HEK293 (cell line): ENCODE results near the gene GPT2.

ENCODE experiments used
- CTCF ChIA-PET: fragments of 350-600 bp; formaldehyde crosslinking; extraction: SDS; loops from one replicate; lab custom pipeline; 2021; ENCODE audit warnings: antibody characterized with exemption; lab: Yijun Ruan, JAX
- POLR2A ChIA-PET: fragments of 300-600 bp; formaldehyde crosslinking; extraction: SDS; loops from one replicate; lab custom pipeline; 2020; ENCODE audit warnings: antibody characterized with exemption, inconsistent platforms; lab: Yijun Ruan, JAX
- H3K27ac ChIP-seq: fragments of 200-500 bp; sonication (Bioruptor generic); 2 replicates; pipeline ENCODE4 v1.5.1; 2014; ENCODE audit warnings: low read depth, low read length, control low read depth, inconsistent platforms; ENCODE audit errors: extremely low read depth
- H3K36me3 ChIP-seq, 2 experiments: fragments of 200-500 bp in 1 of 2; sonication (Bioruptor generic) in 1 of 2; 1 replicate in 1 of 2; 2 replicates in 1 of 2; pipeline ENCODE4 v1.5.1; 2014 to 2017; ENCODE audit warnings: inconsistent platforms in 2 of 2, low read length in 2 of 2; ENCODE audit not compliant: control insufficient read depth in 2 of 2, insufficient read depth in 1 of 2
- H3K4me1 ChIP-seq: fragments of 200-500 bp; sonication (Bioruptor generic); 2 replicates; pipeline ENCODE4 v1.5.1; 2014; ENCODE audit warnings: mild to moderate bottlenecking, low read length, inconsistent platforms; ENCODE audit not compliant: control insufficient read depth, insufficient read depth
- H3K4me3 ChIP-seq: 2 replicates; pipeline ENCODE4 v1.5.1; 2011; ENCODE audit warnings: low read depth, mild to moderate bottlenecking, control low read depth, low read length, moderate library complexity
- H3K9me3 ChIP-seq: fragments of 200-500 bp; sonication (Bioruptor generic); 2 replicates; pipeline ENCODE4 v1.5.1; 2014; ENCODE audit warnings: low read depth, low read length, inconsistent platforms; ENCODE audit not compliant: control insufficient read depth, insufficient read depth
- SALL2 ChIP-seq: fragments of 450-650 bp; formaldehyde crosslinking; IDR thresholded peaks from 2 replicates; pipeline ENCODE4 v1.5.0; 2017; ENCODE audit warnings: missing biosample characterization, mild to moderate bottlenecking, missing genetic modification characterization, borderline replicate concordance
- SCRT1 ChIP-seq: fragments of 450-650 bp; formaldehyde crosslinking; IDR thresholded peaks from 2 replicates; pipeline ENCODE4 v1.5.1; 2016; ENCODE audit warnings: missing biosample characterization, missing genetic modification characterization, borderline replicate concordance
- ZBTB1 ChIP-seq: fragments of 450-650 bp; formaldehyde crosslinking; IDR thresholded peaks from 2 replicates; pipeline ENCODE4 v1.5.1; 2016; ENCODE audit warnings: missing biosample characterization, missing genetic modification characterization
- ZBTB7A ChIP-seq: fragments of 450-650 bp; formaldehyde crosslinking; IDR thresholded peaks from 2 replicates; pipeline ENCODE4 v1.5.1; 2016; ENCODE audit warnings: low read depth, missing biosample characterization, missing genetic modification characterization
- ZFP3 ChIP-seq: fragments of 450-650 bp; formaldehyde crosslinking; IDR thresholded peaks from 2 replicates; pipeline ENCODE4 v1.5.1; 2016; ENCODE audit warnings: low read depth, missing biosample characterization, missing genetic modification characterization
- ZNF114 ChIP-seq: fragments of 450-650 bp; formaldehyde crosslinking; IDR thresholded peaks from 2 replicates; pipeline ENCODE4 v1.5.0; 2017; ENCODE audit warnings: missing biosample characterization, missing genetic modification characterization
- ZNF146 ChIP-seq: fragments of 450-650 bp; formaldehyde crosslinking; IDR thresholded peaks from 2 replicates; pipeline ENCODE4 v1.5.1; 2016; ENCODE audit warnings: missing biosample characterization, missing genetic modification characterization
- ZNF449 ChIP-seq: fragments of 450-650 bp; formaldehyde crosslinking; IDR thresholded peaks from 2 replicates; pipeline ENCODE4 v1.5.1; 2017; ENCODE audit warnings: missing biosample characterization, mild to moderate bottlenecking, missing genetic modification characterization, moderate library complexity
- ZNF530 ChIP-seq: fragments of 450-650 bp; formaldehyde crosslinking; IDR thresholded peaks from 2 replicates; pipeline ENCODE4 v1.5.1; 2016; ENCODE audit warnings: low read depth, missing biosample characterization, missing genetic modification characterization
- ZNF549 ChIP-seq: fragments of 450-650 bp; IDR thresholded peaks from 2 replicates; pipeline ENCODE4 v1.5.1; 2018; ENCODE audit warnings: missing biosample characterization, missing genetic modification characterization, mild to moderate bottlenecking, inconsistent platforms, moderate library complexity
- ZNF585B ChIP-seq: fragments of 450-650 bp; formaldehyde crosslinking; IDR thresholded peaks from 2 replicates; pipeline ENCODE4 v1.5.1; 2016; ENCODE audit warnings: missing biosample characterization, missing genetic modification characterization
- ZNF623 ChIP-seq: fragments of 450-650 bp; formaldehyde crosslinking; IDR thresholded peaks from 2 replicates; pipeline ENCODE4 v1.5.1; 2016; ENCODE audit warnings: missing biosample characterization, missing genetic modification characterization
- ZNF629 ChIP-seq: fragments of 450-650 bp; formaldehyde crosslinking; IDR thresholded peaks from 2 replicates; pipeline ENCODE4 v1.5.1; 2017; ENCODE audit warnings: missing biosample characterization, missing genetic modification characterization
- ZNF658 ChIP-seq: fragments of 450-650 bp; formaldehyde crosslinking; IDR thresholded peaks from 2 replicates; pipeline ENCODE4; 2016; ENCODE audit warnings: missing biosample characterization, missing genetic modification characterization
- ZNF670 ChIP-seq: fragments of 450-650 bp; formaldehyde crosslinking; IDR thresholded peaks from 2 replicates; pipeline ENCODE4 v1.5.1; 2016; ENCODE audit warnings: missing biosample characterization, missing genetic modification characterization, low read depth
- ZNF747 ChIP-seq: fragments of 450-650 bp; formaldehyde crosslinking; IDR thresholded peaks from 2 replicates; pipeline ENCODE4 v1.5.1; 2016; ENCODE audit warnings: missing biosample characterization, missing genetic modification characterization
- ZNF791 ChIP-seq: fragments of 450-650 bp; formaldehyde crosslinking; IDR thresholded peaks from 2 replicates; pipeline ENCODE4 v1.5.1; 2016; ENCODE audit warnings: missing biosample characterization, missing genetic modification characterization
- TF ChIP-seq, protein P1 (sequence below): fragments of 450-650 bp; formaldehyde crosslinking; IDR thresholded peaks from 2 replicates; pipeline ENCODE4 v1.5.1; 2016; ENCODE audit warnings: missing biosample characterization, missing genetic modification characterization
- TF ChIP-seq, protein P2 (sequence below): fragments of 450-650 bp; formaldehyde crosslinking; IDR thresholded peaks from 2 replicates; pipeline ENCODE4 v1.5.1; 2016; ENCODE audit warnings: missing biosample characterization, missing genetic modification characterization

GPT2 gene

GRCh38 chr16:46900455-46901235, 16.5 kb downstream of the GPT2 start:
- CTCF ChIA-PET = interaction anchor here (0.6 to 1.2 kb wide), 3 partner anchors 11 to 227 kb away, joined by 3 to 6 read pairs (median 3); no protein-coding TSS in a partner anchor
- Histone ChIP-seq H3K36me3 (peaks cover 0 to 50% of the 10 kb centered on the region in 2 experiments; a peak in 2 of 3 replicates), H3K4me3 (no peak overlapping the region)
- no peak for TF ChIP-seq ZNF747 (tag by site-specific recombination)
- no peak for TF ChIP-seq ZNF623 (tag by site-specific recombination)
- no peak for TF ChIP-seq SCRT1 (tag by site-specific recombination)
- TF ChIP-seq ZNF449 (tag by site-specific recombination) = no peak
- no peak for TF ChIP-seq ZNF658
- no peak for TF ChIP-seq ZNF549 (tag by site-specific recombination)
- no peak for TF ChIP-seq ZNF114 (tag by site-specific recombination)
- TF ChIP-seq ZBTB1 (tag by site-specific recombination) = no peak
- no peak for TF ChIP-seq ZNF146
- TF ChIP-seq ZNF791 = no peak
- TF ChIP-seq ZNF585B = no peak
- TF ChIP-seq, all 188 proteins: peak for 0
- no peak overlapping the region for H3K27ac ChIP-seq
- no peaks in the 10 kb centered on the region for H3K9me3 ChIP-seq
- no peaks in the 10 kb centered on the region for H3K4me1 ChIP-seq
- POLR2A ChIA-PET = no interaction called here

- Histone ChIP-seq H3K36me3 (peaks cover 0 to 56% of the 10 kb centered on the region in 2 experiments; a peak in 2 of 3 replicates), H3K27ac (no peak overlapping the region), H3K4me3 (no peak overlapping the region), H3K4me1 (no peaks in the 10 kb centered on the region), H3K9me3 (no peaks in the 10 kb centered on the region)
- TF ChIP-seq SALL2 (tag by site-specific recombination) (no peak), ZNF530 (tag by site-specific recombination) (no peak), ZFP3 (no peak), ZBTB7A (tag by site-specific recombination) (no peak), ZNF629 (no peak), ZNF670 (tag by site-specific recombination) (no peak)
- TF ChIP-seq, protein P1, sequence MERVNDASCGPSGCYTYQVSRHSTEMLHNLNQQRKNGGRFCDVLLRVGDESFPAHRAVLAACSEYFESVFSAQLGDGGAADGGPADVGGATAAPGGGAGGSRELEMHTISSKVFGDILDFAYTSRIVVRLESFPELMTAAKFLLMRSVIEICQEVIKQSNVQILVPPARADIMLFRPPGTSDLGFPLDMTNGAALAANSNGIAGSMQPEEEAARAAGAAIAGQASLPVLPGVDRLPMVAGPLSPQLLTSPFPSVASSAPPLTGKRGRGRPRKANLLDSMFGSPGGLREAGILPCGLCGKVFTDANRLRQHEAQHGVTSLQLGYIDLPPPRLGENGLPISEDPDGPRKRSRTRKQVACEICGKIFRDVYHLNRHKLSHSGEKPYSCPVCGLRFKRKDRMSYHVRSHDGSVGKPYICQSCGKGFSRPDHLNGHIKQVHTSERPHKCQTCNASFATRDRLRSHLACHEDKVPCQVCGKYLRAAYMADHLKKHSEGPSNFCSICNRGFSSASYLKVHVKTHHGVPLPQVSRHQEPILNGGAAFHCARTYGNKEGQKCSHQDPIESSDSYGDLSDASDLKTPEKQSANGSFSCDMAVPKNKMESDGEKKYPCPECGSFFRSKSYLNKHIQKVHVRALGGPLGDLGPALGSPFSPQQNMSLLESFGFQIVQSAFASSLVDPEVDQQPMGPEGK = no peak
- TF ChIP-seq, protein P2, sequence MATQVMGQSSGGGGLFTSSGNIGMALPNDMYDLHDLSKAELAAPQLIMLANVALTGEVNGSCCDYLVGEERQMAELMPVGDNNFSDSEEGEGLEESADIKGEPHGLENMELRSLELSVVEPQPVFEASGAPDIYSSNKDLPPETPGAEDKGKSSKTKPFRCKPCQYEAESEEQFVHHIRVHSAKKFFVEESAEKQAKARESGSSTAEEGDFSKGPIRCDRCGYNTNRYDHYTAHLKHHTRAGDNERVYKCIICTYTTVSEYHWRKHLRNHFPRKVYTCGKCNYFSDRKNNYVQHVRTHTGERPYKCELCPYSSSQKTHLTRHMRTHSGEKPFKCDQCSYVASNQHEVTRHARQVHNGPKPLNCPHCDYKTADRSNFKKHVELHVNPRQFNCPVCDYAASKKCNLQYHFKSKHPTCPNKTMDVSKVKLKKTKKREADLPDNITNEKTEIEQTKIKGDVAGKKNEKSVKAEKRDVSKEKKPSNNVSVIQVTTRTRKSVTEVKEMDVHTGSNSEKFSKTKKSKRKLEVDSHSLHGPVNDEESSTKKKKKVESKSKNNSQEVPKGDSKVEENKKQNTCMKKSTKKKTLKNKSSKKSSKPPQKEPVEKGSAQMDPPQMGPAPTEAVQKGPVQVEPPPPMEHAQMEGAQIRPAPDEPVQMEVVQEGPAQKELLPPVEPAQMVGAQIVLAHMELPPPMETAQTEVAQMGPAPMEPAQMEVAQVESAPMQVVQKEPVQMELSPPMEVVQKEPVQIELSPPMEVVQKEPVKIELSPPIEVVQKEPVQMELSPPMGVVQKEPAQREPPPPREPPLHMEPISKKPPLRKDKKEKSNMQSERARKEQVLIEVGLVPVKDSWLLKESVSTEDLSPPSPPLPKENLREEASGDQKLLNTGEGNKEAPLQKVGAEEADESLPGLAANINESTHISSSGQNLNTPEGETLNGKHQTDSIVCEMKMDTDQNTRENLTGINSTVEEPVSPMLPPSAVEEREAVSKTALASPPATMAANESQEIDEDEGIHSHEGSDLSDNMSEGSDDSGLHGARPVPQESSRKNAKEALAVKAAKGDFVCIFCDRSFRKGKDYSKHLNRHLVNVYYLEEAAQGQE (tag by site-specific recombination) = no peak
- ChIA-PET CTCF (interaction anchor here (1.5 kb wide), 1 partner anchor 40 kb away, joined by 3 read pairs; no protein-coding TSS in a partner anchor), POLR2A (no interaction called here)
Measured at GRCh38 chr16:46901709-46902108, 17.5 kb downstream of the GPT2 start.
